ENCODE data around the gene PLCG2. TPM values are rescaled to one million over a fixed set of nuclear protein-coding genes. Genes with fewer than 3 reads are reported as not detected.

PLCG2 gene
- polyA plus RNA-seq, 2 of the 4 experiments (the other 2 are of a cell fraction) = 2.8 to 6.0 TPM

DNA sequence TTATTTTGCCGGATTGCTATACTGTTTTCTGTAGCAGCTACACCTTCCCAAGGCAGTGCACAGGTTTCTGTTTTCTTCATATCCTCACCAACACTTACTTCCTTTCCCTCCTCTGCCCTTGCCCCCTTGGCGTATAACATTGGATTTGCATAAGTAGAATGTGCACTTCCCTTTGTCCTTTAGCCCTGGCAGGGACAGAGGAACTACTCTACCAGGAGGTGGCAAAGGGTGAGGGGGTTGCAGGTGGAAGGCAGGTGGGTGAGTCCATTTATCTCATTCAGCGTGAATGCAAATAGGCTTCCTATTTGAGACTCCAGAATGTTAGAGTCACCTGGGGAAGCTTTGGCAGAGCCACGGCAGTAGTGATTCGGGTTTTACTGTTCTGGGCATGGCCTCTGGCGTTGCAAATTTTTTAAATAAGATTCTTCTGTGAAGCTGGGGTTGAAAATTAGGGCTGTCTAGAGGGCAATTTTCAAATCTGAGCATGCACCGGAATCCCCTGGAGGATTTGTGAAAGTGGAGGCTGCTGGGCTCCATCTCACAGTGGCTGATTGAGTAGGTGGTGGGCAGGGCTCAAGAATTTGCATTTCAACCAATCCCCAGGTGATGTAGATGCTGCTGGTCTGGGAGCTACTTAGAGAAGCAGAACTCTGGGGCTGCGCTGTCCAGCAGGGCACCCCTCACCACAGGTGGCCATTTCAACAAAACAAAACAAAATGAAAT lies 84.7 kb downstream of the PLCG2 start:
- 78% methylated on average over 8 of the region's 8 CpGs for WGBS (ENCODE audit: missing lambda C conversion rate)
- FAIRE-seq = no peak
- POLR2A ChIA-PET = no interaction called here

DNA sequence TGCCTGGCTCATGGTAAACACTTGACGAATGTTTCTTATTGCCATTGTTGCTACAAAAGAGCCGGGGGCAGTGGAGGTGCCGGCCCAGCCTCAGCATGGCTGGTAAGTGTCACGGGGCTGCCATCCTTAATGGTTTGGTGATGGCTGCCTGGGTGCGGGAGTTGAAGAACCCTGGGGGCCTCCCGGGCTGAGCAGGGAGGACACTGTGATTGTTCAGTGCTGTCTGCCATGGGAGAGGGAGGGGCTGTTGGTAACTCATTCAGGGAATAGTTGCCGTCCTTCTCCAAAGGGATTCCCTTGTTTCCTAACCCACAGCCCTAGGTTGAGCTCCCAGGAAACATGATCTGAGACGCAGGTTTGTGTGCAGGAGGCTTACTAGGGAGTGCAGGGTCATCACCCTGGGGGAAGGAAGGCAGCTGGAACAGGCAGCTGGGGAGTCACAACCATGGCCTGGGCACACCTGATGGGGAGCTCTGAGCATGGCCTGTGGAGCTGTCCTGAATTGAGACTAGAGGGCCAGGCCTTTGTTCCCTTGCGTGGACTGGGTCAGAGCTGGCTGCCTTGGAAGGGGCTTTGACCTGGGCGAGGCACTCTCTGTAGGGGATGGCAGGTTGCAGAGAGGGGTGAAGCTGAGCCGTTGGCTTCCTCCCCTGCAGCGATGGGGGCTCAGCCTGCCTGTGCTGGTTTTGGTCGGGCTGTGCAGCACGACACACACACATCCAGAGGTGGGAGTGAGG lies 85.7 kb downstream of the PLCG2 start:
- ChIA-PET CTCF (interaction anchor here (1.2 to 2.7 kb wide), 3 partner anchors 8 to 21 kb away, joined by 4 to 14 read pairs (median 4); no protein-coding TSS in a partner anchor), POLR2A (no interaction called here)
- FAIRE-seq (no peak), DNase-seq (ENCODE audit: low read depth in 1 of 2, low spot score in 1 of 2) (no peak), ATAC-seq (no peak; a peak in 1 of 6 replicates)
- H3K9me3 ChIP-seq = no peaks in the 10 kb centered on the region
- H3K4me1 ChIP-seq = no peaks in the 10 kb centered on the region
- no peak overlapping the region for H3K27ac ChIP-seq
- no peak overlapping the region for H3K4me2 ChIP-seq
- WGBS (ENCODE audit: missing lambda C conversion rate) = 61% methylated on average over 10 of the region's 14 CpGs
- H3K4me3 ChIP-seq = no peak overlapping the region
- TF ChIP-seq MAFK (IDR thresholded peaks at IDR 0.05; ENCODE audit: partially characterized antibody) (no peak), ZC3H11A (IDR thresholded peaks at IDR 0.05) (no peak), HOXB13 (CRISPR knock-in tag; IDR thresholded peaks at IDR 0.05; ENCODE audit: low read depth) (no peak)
- TF ChIP-seq, protein P1, sequence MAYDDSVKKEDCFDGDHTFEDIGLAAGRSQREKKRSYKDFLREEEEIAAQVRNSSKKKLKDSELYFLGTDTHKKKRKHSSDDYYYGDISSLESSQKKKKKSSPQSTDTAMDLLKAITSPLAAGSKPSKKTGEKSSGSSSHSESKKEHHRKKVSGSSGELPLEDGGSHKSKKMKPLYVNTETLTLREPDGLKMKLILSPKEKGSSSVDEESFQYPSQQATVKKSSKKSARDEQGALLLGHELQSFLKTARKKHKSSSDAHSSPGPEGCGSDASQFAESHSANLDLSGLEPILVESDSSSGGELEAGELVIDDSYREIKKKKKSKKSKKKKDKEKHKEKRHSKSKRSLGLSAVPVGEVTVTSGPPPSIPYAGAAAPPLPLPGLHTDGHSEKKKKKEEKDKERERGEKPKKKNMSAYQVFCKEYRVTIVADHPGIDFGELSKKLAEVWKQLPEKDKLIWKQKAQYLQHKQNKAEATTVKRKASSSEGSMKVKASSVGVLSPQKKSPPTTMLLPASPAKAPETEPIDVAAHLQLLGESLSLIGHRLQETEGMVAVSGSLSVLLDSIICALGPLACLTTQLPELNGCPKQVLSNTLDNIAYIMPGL (CRISPR knock-in tag; IDR thresholded peaks at IDR 0.05; ENCODE audit: borderline replicate concordance) = no peak

More for the DNA sequence above, 84.7 kb downstream of the PLCG2 start:
- DNase-seq (ENCODE audit: low read depth in 1 of 2, low spot score in 1 of 2) (no peak), ATAC-seq (no peak)
- TF ChIP-seq FOXS1 (CRISPR knock-in tag; IDR thresholded peaks at IDR 0.05) (no peak), SMC3 (IDR thresholded peaks at IDR 0.05) (no peak), HDAC2 (IDR thresholded peaks at IDR 0.05) (no peak), JUNB (IDR thresholded peaks at IDR 0.05) (no peak), PHF8 (IDR thresholded peaks at IDR 0.05; ENCODE audit: borderline replicate concordance, low read depth) (no peak), EHMT2 (IDR thresholded peaks at IDR 0.05; ENCODE audit: low read depth) (no peak), BHLHE40 (IDR thresholded peaks at IDR 0.05; ENCODE audit: low read depth, low read length) (no peak), EP300 (IDR thresholded peaks at IDR 0.05) (no peak), RAD21 (conservative IDR thresholded peaks at IDR 0.05 in 1 of 2, IDR thresholded peaks at IDR 0.05 in 1 of 2) (no peak)
- Histone ChIP-seq H3K4me3 (no peak overlapping the region), H3K27ac (no peak overlapping the region), H3K9me3 (no peaks in the 10 kb centered on the region), H3K4me1 (no peaks in the 10 kb centered on the region), H3K4me2 (no peak overlapping the region)
- CTCF ChIA-PET = interaction anchor here (1.0 to 2.7 kb wide), 3 partner anchors 10 to 121 kb away, joined by 3 to 14 read pairs (median 4); no protein-coding TSS in a partner anchor

DNA sequence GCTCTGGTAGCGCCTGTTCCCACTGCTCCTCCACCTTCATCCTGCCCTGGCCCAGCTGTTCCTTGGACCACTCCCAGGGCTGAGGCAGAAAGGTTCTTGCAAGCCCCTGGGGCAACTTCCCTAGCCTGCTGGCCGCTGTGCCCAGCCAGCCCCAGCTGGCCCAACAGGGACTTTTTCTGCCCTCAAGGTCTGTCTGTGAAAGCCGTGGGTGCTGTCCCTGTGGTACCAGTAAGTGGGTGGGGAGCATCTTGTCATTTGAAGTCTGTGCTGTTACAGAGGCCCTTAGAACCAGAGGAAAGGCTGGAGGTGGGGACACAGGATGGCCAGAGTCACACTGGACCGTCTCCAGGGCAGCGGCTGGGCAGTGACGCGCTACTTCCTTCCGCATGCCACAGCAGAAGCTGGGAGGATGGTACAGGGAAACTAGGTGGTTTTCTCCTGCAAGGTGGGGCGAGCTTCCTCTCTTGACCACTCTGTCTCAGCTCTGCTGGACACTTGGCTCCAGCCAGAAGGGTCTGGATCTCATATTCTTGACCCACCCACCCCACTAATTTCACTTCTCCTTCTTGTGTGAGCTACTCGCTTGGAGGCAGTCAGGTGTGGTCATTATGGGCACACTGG lies 87.8 kb downstream of the PLCG2 start:
- no peak overlapping the region for H3K4me2 ChIP-seq
- POLR2A ChIA-PET = no interaction called here
- DNase-seq (ENCODE audit: low read depth in 1 of 2, low spot score in 1 of 2) (no peak), ATAC-seq (peak; percentile 43 to 55; a peak in 4 of 6 replicates), FAIRE-seq (no peak)
- no peaks in the 10 kb centered on the region for H3K4me1 ChIP-seq
- CTCF ChIA-PET = interaction anchor here (0.9 to 1.0 kb wide), 2 partner anchors 9 to 19 kb away, joined by 3 read pairs; no protein-coding TSS in a partner anchor
- no peak overlapping the region for H3K27ac ChIP-seq
- WGBS (ENCODE audit: missing lambda C conversion rate) = 57% methylated on average over 10 of the region's 10 CpGs
- no peaks in the 10 kb centered on the region for H3K9me3 ChIP-seq
- H3K4me3 ChIP-seq = no peak overlapping the region
- TF ChIP-seq HDAC2 (IDR thresholded peaks at IDR 0.05) (no peak), NFE2L2 (conservative IDR thresholded peaks at IDR 0.05; ENCODE audit: low read length) (no peak), RFX5 (IDR thresholded peaks at IDR 0.05) (no peak), RNF2 (IDR thresholded peaks at IDR 0.05; ENCODE audit: borderline replicate concordance, low read depth) (no peak), HOXA7 (CRISPR knock-in tag; IDR thresholded peaks at IDR 0.05) (no peak), POLR2AphosphoS2 (conservative IDR thresholded peaks at IDR 0.05; ENCODE audit: low read length) (no peak), RAD21 (conservative IDR thresholded peaks at IDR 0.05 in 1 of 2, IDR thresholded peaks at IDR 0.05 in 1 of 2) (no peak)
- TF ChIP-seq, protein P2, sequence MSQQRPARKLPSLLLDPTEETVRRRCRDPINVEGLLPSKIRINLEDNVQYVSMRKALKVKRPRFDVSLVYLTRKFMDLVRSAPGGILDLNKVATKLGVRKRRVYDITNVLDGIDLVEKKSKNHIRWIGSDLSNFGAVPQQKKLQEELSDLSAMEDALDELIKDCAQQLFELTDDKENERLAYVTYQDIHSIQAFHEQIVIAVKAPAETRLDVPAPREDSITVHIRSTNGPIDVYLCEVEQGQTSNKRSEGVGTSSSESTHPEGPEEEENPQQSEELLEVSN (IDR thresholded peaks at IDR 0.05; ENCODE audit: borderline replicate concordance, low read depth) = no peak
- TF ChIP-seq, protein P3, sequence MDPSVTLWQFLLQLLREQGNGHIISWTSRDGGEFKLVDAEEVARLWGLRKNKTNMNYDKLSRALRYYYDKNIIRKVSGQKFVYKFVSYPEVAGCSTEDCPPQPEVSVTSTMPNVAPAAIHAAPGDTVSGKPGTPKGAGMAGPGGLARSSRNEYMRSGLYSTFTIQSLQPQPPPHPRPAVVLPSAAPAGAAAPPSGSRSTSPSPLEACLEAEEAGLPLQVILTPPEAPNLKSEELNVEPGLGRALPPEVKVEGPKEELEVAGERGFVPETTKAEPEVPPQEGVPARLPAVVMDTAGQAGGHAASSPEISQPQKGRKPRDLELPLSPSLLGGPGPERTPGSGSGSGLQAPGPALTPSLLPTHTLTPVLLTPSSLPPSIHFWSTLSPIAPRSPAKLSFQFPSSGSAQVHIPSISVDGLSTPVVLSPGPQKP (IDR thresholded peaks at IDR 0.05; ENCODE audit: low read depth, low read length) = no peak
- TF ChIP-seq, protein P4, sequence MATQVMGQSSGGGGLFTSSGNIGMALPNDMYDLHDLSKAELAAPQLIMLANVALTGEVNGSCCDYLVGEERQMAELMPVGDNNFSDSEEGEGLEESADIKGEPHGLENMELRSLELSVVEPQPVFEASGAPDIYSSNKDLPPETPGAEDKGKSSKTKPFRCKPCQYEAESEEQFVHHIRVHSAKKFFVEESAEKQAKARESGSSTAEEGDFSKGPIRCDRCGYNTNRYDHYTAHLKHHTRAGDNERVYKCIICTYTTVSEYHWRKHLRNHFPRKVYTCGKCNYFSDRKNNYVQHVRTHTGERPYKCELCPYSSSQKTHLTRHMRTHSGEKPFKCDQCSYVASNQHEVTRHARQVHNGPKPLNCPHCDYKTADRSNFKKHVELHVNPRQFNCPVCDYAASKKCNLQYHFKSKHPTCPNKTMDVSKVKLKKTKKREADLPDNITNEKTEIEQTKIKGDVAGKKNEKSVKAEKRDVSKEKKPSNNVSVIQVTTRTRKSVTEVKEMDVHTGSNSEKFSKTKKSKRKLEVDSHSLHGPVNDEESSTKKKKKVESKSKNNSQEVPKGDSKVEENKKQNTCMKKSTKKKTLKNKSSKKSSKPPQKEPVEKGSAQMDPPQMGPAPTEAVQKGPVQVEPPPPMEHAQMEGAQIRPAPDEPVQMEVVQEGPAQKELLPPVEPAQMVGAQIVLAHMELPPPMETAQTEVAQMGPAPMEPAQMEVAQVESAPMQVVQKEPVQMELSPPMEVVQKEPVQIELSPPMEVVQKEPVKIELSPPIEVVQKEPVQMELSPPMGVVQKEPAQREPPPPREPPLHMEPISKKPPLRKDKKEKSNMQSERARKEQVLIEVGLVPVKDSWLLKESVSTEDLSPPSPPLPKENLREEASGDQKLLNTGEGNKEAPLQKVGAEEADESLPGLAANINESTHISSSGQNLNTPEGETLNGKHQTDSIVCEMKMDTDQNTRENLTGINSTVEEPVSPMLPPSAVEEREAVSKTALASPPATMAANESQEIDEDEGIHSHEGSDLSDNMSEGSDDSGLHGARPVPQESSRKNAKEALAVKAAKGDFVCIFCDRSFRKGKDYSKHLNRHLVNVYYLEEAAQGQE (IDR thresholded peaks at IDR 0.05) = no peak
- TF ChIP-seq, protein P5, sequence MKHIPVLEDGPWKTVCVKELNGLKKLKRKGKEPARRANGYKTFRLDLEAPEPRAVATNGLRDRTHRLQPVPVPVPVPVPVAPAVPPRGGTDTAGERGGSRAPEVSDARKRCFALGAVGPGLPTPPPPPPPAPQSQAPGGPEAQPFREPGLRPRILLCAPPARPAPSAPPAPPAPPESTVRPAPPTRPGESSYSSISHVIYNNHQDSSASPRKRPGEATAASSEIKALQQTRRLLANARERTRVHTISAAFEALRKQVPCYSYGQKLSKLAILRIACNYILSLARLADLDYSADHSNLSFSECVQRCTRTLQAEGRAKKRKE (CRISPR knock-in tag; IDR thresholded peaks at IDR 0.05; ENCODE audit: low read depth) = no peak
